PC-9 (cell line): ENCODE measurements around the gene COL8A2. TPM values are rescaled to one million over a fixed set of nuclear protein-coding genes. Genes with fewer than 3 reads are reported as not detected.

Experiments used
- BruUV-seq: library from RNA; stranded (reverse); fragments of 400-500 nt; replicated peaks from 2 replicates; lab custom pipeline; 2021; lab: Mats Ljungman, UMichigan
- CTCF ChIA-PET: fragments of 300-600 bp; sonication (Branson Sonifier 250); formaldehyde crosslinking; loops from one replicate; lab custom pipeline; 2022; ENCODE audit warnings: antibody characterized with exemption; lab: Charles Lee
- POLR2A ChIA-PET: fragments of 300-600 bp; sonication (Branson Sonifier 250); formaldehyde crosslinking; loops from one replicate; lab custom pipeline; 2022; ENCODE audit warnings: antibody characterized with exemption; ENCODE audit not compliant: unreplicated experiment; lab: Charles Lee
- DNase-seq, 2 experiments: peaks; one replicate each; pipeline versions ENCODE4 v3.0.0 to v3.0.0-alpha.2; 2015 to 2022; ENCODE audit warnings: mixed read lengths in 1 of 2
- H2AFZ ChIP-seq: fragments of 200-600 bp; sonication (generic); 2 replicates; pipeline ENCODE4 v1.8.1; 2017; ENCODE audit warnings: antibody characterized with exemption
- H3F3A ChIP-seq: fragments of 200-600 bp; sonication (generic); 2 replicates; pipeline ENCODE4 v1.8.1; 2017; ENCODE audit warnings: antibody characterized with exemption, mild to moderate bottlenecking, low read depth; ENCODE audit not compliant: insufficient read depth
- H3K27ac ChIP-seq: fragments of 200-600 bp; sonication (generic); 2 replicates; pipeline ENCODE4 v1.6.1; 2016; ENCODE audit warnings: mixed run types
- H3K27me3 ChIP-seq: fragments of 200-600 bp; sonication (generic); 2 replicates; pipeline ENCODE4 v1.6.1; 2016; ENCODE audit warnings: low read depth, mixed run types; ENCODE audit not compliant: insufficient read depth
- H3K36me3 ChIP-seq: fragments of 200-600 bp; sonication (generic); 2 replicates; pipeline ENCODE4 v1.6.1; 2016; ENCODE audit warnings: low read depth, mixed run types
- H3K4me1 ChIP-seq: fragments of 200-600 bp; sonication (generic); replicated peaks from 2 replicates; pipeline ENCODE4 v1.6.1; 2016; ENCODE audit warnings: mixed run types; ENCODE audit not compliant: insufficient read depth
- H3K4me2 ChIP-seq: fragments of 200-600 bp; sonication (generic); 2 replicates; pipeline ENCODE4 v1.6.1; 2017; ENCODE audit warnings: mixed run types
- H3K4me3 ChIP-seq: fragments of 200-600 bp; sonication (generic); 2 replicates; pipeline ENCODE4 v1.6.1; 2016; ENCODE audit warnings: mixed run types
- H3K79me2 ChIP-seq: fragments of 200-600 bp; sonication (generic); 2 replicates; pipeline ENCODE4 v1.6.1; 2017; ENCODE audit warnings: low read depth, mixed run types
- H3K9me2 ChIP-seq: fragments of 200-600 bp; sonication (generic); 2 replicates; pipeline ENCODE4 v1.8.1; 2017; ENCODE audit warnings: mild to moderate bottlenecking; ENCODE audit not compliant: insufficient read depth
- H3K9me3 ChIP-seq: fragments of 200-600 bp; sonication (generic); 2 replicates; pipeline ENCODE4 v1.8.1; 2016; ENCODE audit warnings: low read depth; ENCODE audit not compliant: insufficient read depth
- H4K20me1 ChIP-seq: fragments of 200-600 bp; sonication (generic); 2 replicates; pipeline ENCODE4 v1.8.1; 2017; ENCODE audit not compliant: insufficient read depth
- CTCF ChIP-seq: fragments of 200-600 bp; sonication (generic); conservative IDR thresholded peaks from 2 replicates; pipeline ENCODE4 v1.6.1; 2017; ENCODE audit warnings: mixed run types, antibody characterized with exemption, mild to moderate bottlenecking, moderate library complexity
- EZH2 ChIP-seq: fragments of 200-600 bp; sonication (generic); IDR thresholded peaks from 2 replicates; pipeline ENCODE4 v1.8.0; 2017; ENCODE audit warnings: antibody characterized with exemption, low read depth
- intact Hi-C: fragments of 100-400 bp; cut with micrococcal nuclease; formaldehyde crosslinking; loops from one replicate; pipeline ENCODE4 v1.10.0; 2022; ENCODE audit not compliant: unreplicated experiment
- total RNA-seq: library from RNA; stranded (reverse); gene quantifications from 2 replicates; pipeline ENCODE4 v1.2.3, GENCODE V29; 2021

The COL8A2 gene
- total RNA-seq, 1 experiment from 2014 or later: 0.20 TPM

GRCh38 chr1:36133484-36133883 lies 8.5 kb upstream of the COL8A2 start:
- Histone ChIP-seq H3K9me3 (no peaks in the 10 kb centered on the region), H2AFZ (no peak overlapping the region), H3K4me1 (0 out of 2 replicates have a peak, but pooled peaks cover 5% of the 10 kb centered on the region), H3K27ac (no peak overlapping the region), H3K4me2 (no peak overlapping the region), H3K79me2 (no peaks in the 10 kb centered on the region), H4K20me1 (no peaks in the 10 kb centered on the region; the same call in 1 of the 2 replicates), H3K36me3 (peaks cover 8% of the 10 kb centered on the region; the same call in 1 of the 2 replicates), H3K27me3 (no peaks in the 10 kb centered on the region), H3F3A (peaks cover 7% of the 10 kb centered on the region; the same call in 1 of the 2 replicates), H3K9me2 (no peaks in the 10 kb centered on the region), H3K4me3 (no peak overlapping the region)
- ChIA-PET POLR2A (no interaction called here), CTCF (interaction anchor here (0.5 to 1.0 kb wide), 4 partner anchors 34 to 1549 kb away, joined by 3 to 15 read pairs (median 4); no protein-coding TSS in a partner anchor)
- no peak for DNase-seq
- TF ChIP-seq EZH2 (no peak), CTCF (no peak)
- BruUV-seq: no TSS peak
- intact Hi-C loops: no loop called here

- Histone ChIP-seq H3K4me3 (no peak overlapping the region), H3F3A (peaks cover 4% of the 10 kb centered on the region; the same call in 1 of the 2 replicates), H3K79me2 (no peaks in the 10 kb centered on the region), H3K27ac (no peak overlapping the region), H2AFZ (no peak overlapping the region), H3K4me1 (0 out of 2 replicates have a peak, but pooled peaks cover 5% of the 10 kb centered on the region), H3K27me3 (no peaks in the 10 kb centered on the region), H4K20me1 (no peaks in the 10 kb centered on the region), H3K9me2 (no peaks in the 10 kb centered on the region), H3K9me3 (no peaks in the 10 kb centered on the region), H3K4me2 (no peak overlapping the region), H3K36me3 (no peaks in the 10 kb centered on the region; the same call in 1 of the 2 replicates)
- intact Hi-C loops: no loop called here
- TF ChIP-seq EZH2: no peak
- TF ChIP-seq CTCF: no peak
- CTCF ChIA-PET: no interaction called here
- POLR2A ChIA-PET: no interaction called here
- DNase-seq: no peak
- BruUV-seq: no TSS peak
These were observed 7.0 kb upstream of the COL8A2 start for GRCh38 chr1:36132029-36132428.

GRCh38 chr1:36128905-36129206 lies 3.8 kb upstream of the COL8A2 start:
- intact Hi-C loops: no loop called here
- no peaks in the 10 kb centered on the region for H3K36me3 ChIP-seq
- BruUV-seq: no TSS peak
- no peaks in the 10 kb centered on the region for H3K9me3 ChIP-seq
- DNase-seq: no peak
- H3K9me2 ChIP-seq: no peaks in the 10 kb centered on the region
- no peaks in the 10 kb centered on the region for H3K79me2 ChIP-seq
- no peaks in the 10 kb centered on the region; the same call in 1 of the 2 replicates for H3F3A ChIP-seq
- H3K27ac ChIP-seq: no peak overlapping the region
- POLR2A ChIA-PET: no interaction called here
- no peak overlapping the region for H2AFZ ChIP-seq
- TF ChIP-seq EZH2: no peak
- TF ChIP-seq CTCF: no peak
- no peak overlapping the region for H3K4me2 ChIP-seq
- no peak overlapping the region for H3K4me3 ChIP-seq
- peaks cover 18% of the 10 kb centered on the region for H3K27me3 ChIP-seq
- H3K4me1 ChIP-seq: no peaks in the 10 kb centered on the region
- CTCF ChIA-PET: no interaction called here
- H4K20me1 ChIP-seq: no peaks in the 10 kb centered on the region
